Peyer's patch (tissue), 4 donors: ENCODE measurements around the gene CD99.

Experiments used
- CTCF ChIP-seq, 6 experiments: fragments of 450-650 bp in 4 of 6; fragments of 200-600 bp in 2 of 6; sonication (generic) in 1 of 6; IDR thresholded peaks; one replicate each; pipeline ENCODE4 v1.5.1; 2017 to 2019; ENCODE audit warnings: antibody characterized with exemption in 6 of 6, mild to moderate bottlenecking in 3 of 6, moderate library complexity in 1 of 6
- POLR2A ChIP-seq, 2 donors: fragments of 450-650 bp; IDR thresholded peaks; one replicate each; pipeline ENCODE4 v1.5.1; 2017; ENCODE audit warnings: antibody characterized with exemption in 2 of 2, mild to moderate bottlenecking in 2 of 2, moderate library complexity in 2 of 2

- TF ChIP-seq CTCF (IDR thresholded peaks at IDR 0.05), result peak in 4 of 6 experiments; percentile 12 to 46 (median 36)
- TF ChIP-seq POLR2A (IDR thresholded peaks at IDR 0.05), result no peak
Observed at GRCh38 chrX:2703991-2704369, 12.9 kb downstream of the CD99 start.
